Measurements from ENCODE around the gene CAPRIN1. TPM values are rescaled to one million over a fixed set of nuclear protein-coding genes. Genes with fewer than 3 reads are reported as not detected.
"Not testable (repeated sequence)": the region's sequence is repeated elsewhere in the genome, so short reads cannot be mapped to it uniquely, and the experiment has no call there.

The CAPRIN1 gene
- total RNA-seq, 1 donor from 2014 or later: 252 TPM

DNA sequence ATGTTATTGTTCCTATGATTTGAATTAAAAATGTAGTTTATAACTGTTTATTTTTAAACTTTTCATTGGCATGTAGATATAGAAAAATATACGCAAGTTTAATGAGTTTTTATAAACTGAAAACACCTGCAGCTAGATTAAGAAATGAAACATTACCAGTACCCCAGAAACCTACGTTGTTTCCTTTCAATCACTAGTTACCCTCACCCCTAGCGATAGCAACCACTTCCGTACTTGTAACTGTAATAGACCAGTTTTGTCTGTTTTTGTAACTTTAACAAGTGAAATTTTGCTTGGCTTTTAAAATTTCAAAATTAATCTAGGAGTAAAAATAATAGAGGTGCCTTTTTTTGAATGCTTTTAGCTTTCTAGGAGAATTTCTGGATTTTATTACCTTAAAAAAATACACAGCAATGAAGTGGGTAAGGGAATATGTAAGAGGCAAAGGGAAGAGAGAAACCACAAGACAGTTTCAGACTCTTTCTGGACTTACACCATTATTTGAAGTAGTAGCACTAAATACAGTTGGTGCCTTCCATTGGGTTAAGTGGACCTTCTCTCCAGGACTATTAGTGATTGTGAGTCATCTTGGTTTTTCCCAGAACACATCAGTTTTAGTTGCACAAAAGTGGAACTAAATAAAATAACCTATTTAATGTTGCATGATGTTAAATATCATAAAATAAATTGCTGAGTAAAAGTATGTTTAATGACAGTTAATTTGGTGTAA, 35.2 kb downstream of the CAPRIN1 start:
- TF ChIP-seq, protein P1, sequence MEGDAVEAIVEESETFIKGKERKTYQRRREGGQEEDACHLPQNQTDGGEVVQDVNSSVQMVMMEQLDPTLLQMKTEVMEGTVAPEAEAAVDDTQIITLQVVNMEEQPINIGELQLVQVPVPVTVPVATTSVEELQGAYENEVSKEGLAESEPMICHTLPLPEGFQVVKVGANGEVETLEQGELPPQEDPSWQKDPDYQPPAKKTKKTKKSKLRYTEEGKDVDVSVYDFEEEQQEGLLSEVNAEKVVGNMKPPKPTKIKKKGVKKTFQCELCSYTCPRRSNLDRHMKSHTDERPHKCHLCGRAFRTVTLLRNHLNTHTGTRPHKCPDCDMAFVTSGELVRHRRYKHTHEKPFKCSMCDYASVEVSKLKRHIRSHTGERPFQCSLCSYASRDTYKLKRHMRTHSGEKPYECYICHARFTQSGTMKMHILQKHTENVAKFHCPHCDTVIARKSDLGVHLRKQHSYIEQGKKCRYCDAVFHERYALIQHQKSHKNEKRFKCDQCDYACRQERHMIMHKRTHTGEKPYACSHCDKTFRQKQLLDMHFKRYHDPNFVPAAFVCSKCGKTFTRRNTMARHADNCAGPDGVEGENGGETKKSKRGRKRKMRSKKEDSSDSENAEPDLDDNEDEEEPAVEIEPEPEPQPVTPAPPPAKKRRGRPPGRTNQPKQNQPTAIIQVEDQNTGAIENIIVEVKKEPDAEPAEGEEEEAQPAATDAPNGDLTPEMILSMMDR (IDR thresholded peaks at IDR 0.05): no peak
- H3K4me1 Mint-ChIP-seq (ENCODE audit: unreplicated experiment): no peaks in the 10 kb centered on the region
- no peaks in the 10 kb centered on the region for H3K9me3 Mint-ChIP-seq (ENCODE audit: unreplicated experiment)
- peaks cover 67% of the 10 kb centered on the region for H3K36me3 Mint-ChIP-seq (ENCODE audit: unreplicated experiment)
- no peaks in the 10 kb centered on the region for H3K27me3 Mint-ChIP-seq (ENCODE audit: unreplicated experiment)
- no peak overlapping the region for H3K4me3 Mint-ChIP-seq (ENCODE audit: unreplicated experiment)
- DNase-seq (ENCODE audit: extremely low spot score, unreplicated experiment): no peak
- no peak overlapping the region for H3K27ac Mint-ChIP-seq (ENCODE audit: unreplicated experiment)

DNA sequence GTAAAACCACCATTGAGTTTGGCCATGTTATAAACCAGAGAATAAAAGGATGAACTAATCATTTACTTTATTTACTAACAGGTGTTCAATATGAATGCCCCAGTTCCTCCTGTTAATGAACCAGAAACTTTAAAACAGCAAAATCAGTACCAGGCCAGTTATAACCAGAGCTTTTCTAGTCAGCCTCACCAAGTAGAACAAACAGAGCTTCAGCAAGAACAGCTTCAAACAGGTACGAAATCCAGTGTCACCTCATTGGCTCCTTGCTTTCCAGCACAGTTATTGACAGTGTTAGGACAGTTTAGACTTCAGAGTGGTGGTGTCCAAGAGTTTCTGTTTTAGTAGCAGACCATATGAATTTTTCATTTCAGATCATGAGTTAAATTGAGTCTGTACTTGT, 40.3 kb downstream of the CAPRIN1 start:
- peaks cover 59% of the 10 kb centered on the region for H3K36me3 Mint-ChIP-seq (ENCODE audit: unreplicated experiment)
- H3K4me1 Mint-ChIP-seq (ENCODE audit: unreplicated experiment): no peaks in the 10 kb centered on the region
- TF ChIP-seq, protein P1 (IDR thresholded peaks at IDR 0.05): no peak
- DNase-seq (ENCODE audit: extremely low spot score, unreplicated experiment): no peak
- no peaks in the 10 kb centered on the region for H3K9me3 Mint-ChIP-seq (ENCODE audit: unreplicated experiment)
- H3K27me3 Mint-ChIP-seq (ENCODE audit: unreplicated experiment): no peaks in the 10 kb centered on the region
- H3K27ac Mint-ChIP-seq (ENCODE audit: unreplicated experiment): no peak overlapping the region
- no peak overlapping the region for H3K4me3 Mint-ChIP-seq (ENCODE audit: unreplicated experiment)

DNA sequence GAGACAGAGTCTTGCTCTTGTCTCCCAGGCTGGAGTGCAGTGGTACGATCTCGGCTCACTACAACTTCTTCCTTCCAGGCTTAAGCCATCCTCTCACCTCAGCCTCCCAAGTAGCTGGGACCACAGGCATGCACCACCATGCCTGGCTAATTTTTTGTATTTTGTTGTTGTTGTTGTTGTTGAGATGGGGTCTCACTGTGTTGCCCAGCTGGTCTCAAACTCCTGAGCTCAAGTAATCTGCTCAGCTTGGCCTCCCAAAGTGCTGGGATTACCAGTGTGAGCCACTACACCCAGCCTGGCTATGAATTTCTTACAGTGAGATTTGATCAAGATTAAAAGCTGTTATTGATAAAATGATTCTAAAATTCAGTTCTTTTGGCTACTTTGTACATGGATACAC, 43.4 kb downstream of the CAPRIN1 start:
- DNase-seq (ENCODE audit: extremely low spot score, unreplicated experiment); H3K27ac Mint-ChIP-seq (ENCODE audit: unreplicated experiment); H3K27me3 Mint-ChIP-seq (ENCODE audit: unreplicated experiment); H3K4me3 Mint-ChIP-seq (ENCODE audit: unreplicated experiment); H3K9me3 Mint-ChIP-seq (ENCODE audit: unreplicated experiment); H3K4me1 Mint-ChIP-seq (ENCODE audit: unreplicated experiment): not testable (repeated sequence)
- H3K36me3 Mint-ChIP-seq (ENCODE audit: unreplicated experiment): peaks cover 66% of the 10 kb centered on the region

DNA sequence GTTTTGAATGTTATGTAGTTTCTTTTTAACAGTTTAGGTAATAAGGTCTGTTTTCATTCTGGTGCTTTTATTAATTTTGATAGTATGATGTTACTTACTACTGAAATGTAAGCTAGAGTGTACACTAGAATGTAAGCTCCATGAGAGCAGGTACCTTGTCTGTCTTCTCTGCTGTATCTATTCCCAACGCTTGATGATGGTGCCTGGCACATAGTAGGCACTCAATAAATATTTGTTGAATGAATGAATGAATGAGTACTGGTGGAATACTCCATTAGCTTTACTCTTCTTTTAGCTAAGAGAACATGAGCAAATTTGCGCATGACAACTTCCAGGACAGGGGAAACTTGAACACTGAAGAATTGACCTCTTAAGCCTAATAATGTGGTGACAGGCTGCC, 47.3 kb downstream of the CAPRIN1 start:
- H3K27ac Mint-ChIP-seq (ENCODE audit: unreplicated experiment): no peak overlapping the region
- no peak overlapping the region for H3K4me3 Mint-ChIP-seq (ENCODE audit: unreplicated experiment)
- TF ChIP-seq, protein P1 (IDR thresholded peaks at IDR 0.05): no peak
- H3K27me3 Mint-ChIP-seq (ENCODE audit: unreplicated experiment): no peaks in the 10 kb centered on the region
- H3K4me1 Mint-ChIP-seq (ENCODE audit: unreplicated experiment): peaks cover under 1% of the 10 kb centered on the region
- H3K9me3 Mint-ChIP-seq (ENCODE audit: unreplicated experiment): no peaks in the 10 kb centered on the region
- peaks cover 45% of the 10 kb centered on the region for H3K36me3 Mint-ChIP-seq (ENCODE audit: unreplicated experiment)
- no peak for DNase-seq (ENCODE audit: extremely low spot score, unreplicated experiment)

DNA sequence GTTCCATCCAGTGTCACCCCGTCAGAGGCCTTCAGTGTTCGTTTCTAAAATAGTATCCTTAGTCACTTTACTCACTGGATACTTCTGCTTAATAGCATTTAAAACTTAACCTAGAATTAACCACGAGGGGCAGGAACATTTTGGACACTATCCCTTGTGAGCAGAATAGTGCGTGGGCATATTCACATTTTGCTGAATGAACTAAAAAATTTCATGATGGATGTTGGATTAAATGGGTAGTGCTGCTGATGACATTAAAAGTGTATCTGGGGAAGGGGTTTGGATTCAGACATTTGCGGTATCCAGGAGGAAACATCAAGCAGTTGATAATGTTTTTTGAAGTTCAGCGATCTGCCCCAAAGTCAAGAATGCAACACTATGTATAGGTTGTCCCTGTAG, 53.1 kb downstream of the CAPRIN1 start:
- Mint-ChIP-seq H3K36me3 (ENCODE audit: unreplicated experiment) (peaks cover 20% of the 10 kb centered on the region), H3K9me3 (ENCODE audit: unreplicated experiment) (no peaks in the 10 kb centered on the region), H3K4me3 (ENCODE audit: unreplicated experiment) (peak overlapping the region; percentile 94), H3K4me1 (ENCODE audit: unreplicated experiment) (peaks cover 28% of the 10 kb centered on the region), H3K27me3 (ENCODE audit: unreplicated experiment) (no peaks in the 10 kb centered on the region), H3K27ac (ENCODE audit: unreplicated experiment) (peak overlapping the region; percentile 99)
- no peak for DNase-seq (ENCODE audit: extremely low spot score, unreplicated experiment)
- TF ChIP-seq, protein P1 (IDR thresholded peaks at IDR 0.05): no peak

Measured in osteocyte (in vitro differentiated cells).